ENCODE data around the gene FAM107B. TPM values are rescaled to one million over a fixed set of nuclear protein-coding genes. Genes with fewer than 3 reads are reported as not detected.

Gene FAM107B
- total and polyA plus RNA-seq, 4 donors, result 24.9 to 58.1 (median 30.9) TPM

- Histone ChIP-seq H3K36me3 (ENCODE audit: control insufficient read depth in 4 of 4, insufficient read depth in 3 of 4, low read depth in 1 of 4, low read length in 3 of 4) (no peaks in the 10 kb centered on the region), H3K9ac (ENCODE audit: low read depth in 1 of 2, low read length in 2 of 2) (no peak overlapping the region), H3K4me3 (ENCODE audit: low read depth in 1 of 3, low read length in 3 of 3) (no peak overlapping the region), H3K27ac (ENCODE audit: low read depth in 1 of 2, low read length in 2 of 2) (no peak overlapping the region), H3K9me3 (ENCODE audit: control insufficient read depth in 4 of 4, low read length in 3 of 4) (no peaks in the 10 kb centered on the region), H3K27me3 (ENCODE audit: control insufficient read depth in 4 of 4, insufficient read depth in 4 of 4, low read length in 3 of 4) (no peaks in the 10 kb centered on the region), H3K4me1 (ENCODE audit: control insufficient read depth in 4 of 4, insufficient read depth in 4 of 4, low read length in 3 of 4) (peaks cover 0 to 26% (median 12%) of the 10 kb centered on the region in 4 donors)
- no peak for DNase-seq (ENCODE audit: low spot score)
- no peak for TF ChIP-seq GABPA (IDR thresholded peaks at IDR 0.05 in 1 of 2, conservative IDR thresholded peaks at IDR 0.05 in 1 of 2)
- TF ChIP-seq JUND (IDR thresholded peaks at IDR 0.05), result no peak
- no peak for TF ChIP-seq FOXA2 (IDR thresholded peaks at IDR 0.05)
- TF ChIP-seq FOXA1 (IDR thresholded peaks at IDR 0.05), result no peak
- no peak for TF ChIP-seq MAX (IDR thresholded peaks at IDR 0.05)
- no peak for TF ChIP-seq HNF4A (conservative IDR thresholded peaks at IDR 0.05)
- TF ChIP-seq SP1 (IDR thresholded peaks at IDR 0.05), result no peak
- TF ChIP-seq NR2F2 (IDR thresholded peaks at IDR 0.05), result no peak
- TF ChIP-seq CTCF (IDR thresholded peaks at IDR 0.05; ENCODE audit: low read depth, low read length, missing input control), result no peak
- TF ChIP-seq YY1 (IDR thresholded peaks at IDR 0.05), result no peak
- TF ChIP-seq EGR1 (IDR thresholded peaks at IDR 0.05; ENCODE audit: low read depth in 2 of 2), result no peak
- TF ChIP-seq ZBTB33 (IDR thresholded peaks at IDR 0.05), result no peak
- WGBS, result 95% methylated on average over 2 of the region's 2 CpGs
Observed at GRCh38 chr10:14616465-14616864, 158.2 kb downstream of the FAM107B start.

GRCh38 chr10:14613588-14613920 is 161.1 kb downstream of the FAM107B start:
- Histone ChIP-seq H3K4me3 (ENCODE audit: low read depth in 1 of 3, low read length in 3 of 3) (no peak overlapping the region), H3K9ac (ENCODE audit: low read depth in 1 of 2, low read length in 2 of 2) (no peak overlapping the region), H3K27me3 (ENCODE audit: control insufficient read depth in 4 of 4, insufficient read depth in 4 of 4, low read length in 3 of 4) (no peaks in the 10 kb centered on the region), H3K4me1 (ENCODE audit: control insufficient read depth in 4 of 4, insufficient read depth in 4 of 4, low read length in 3 of 4) (peaks cover 1 to 42% (median 33%) of the 10 kb centered on the region in 4 donors), H3K27ac (ENCODE audit: low read depth in 1 of 2, low read length in 2 of 2) (peak overlapping the region in 1 of 2 donors; percentile 45), H3K36me3 (ENCODE audit: control insufficient read depth in 4 of 4, insufficient read depth in 3 of 4, low read depth in 1 of 4, low read length in 3 of 4) (no peaks in the 10 kb centered on the region), H3K9me3 (ENCODE audit: control insufficient read depth in 4 of 4, low read length in 3 of 4) (no peaks in the 10 kb centered on the region)
- no peak for DNase-seq (ENCODE audit: low spot score)
- TF ChIP-seq HNF4A (conservative IDR thresholded peaks at IDR 0.05), result no peak
- no peak for TF ChIP-seq CTCF (IDR thresholded peaks at IDR 0.05; ENCODE audit: low read depth, low read length, missing input control)
- no peak for TF ChIP-seq RAD21 (IDR thresholded peaks at IDR 0.05)
- TF ChIP-seq RXRA (IDR thresholded peaks at IDR 0.05), result no peak
- WGBS, result 88% methylated on average over 4 of the region's 4 CpGs
